Measurements from ENCODE around the gene LRMDA.

GRCh38 chr10:75971402-75972211, 540.2 kb downstream of the LRMDA start:
- TF ChIP-seq SALL2 (tag by site-specific recombination; IDR thresholded peaks at IDR 0.05; ENCODE audit: borderline replicate concordance) (no peak), YY1 (tag by site-specific recombination; IDR thresholded peaks at IDR 0.05) (no peak), ZBTB21 (tag by site-specific recombination; IDR thresholded peaks at IDR 0.05) (no peak)
